ENCODE results near the gene LTV1. TPM values are rescaled to one million over a fixed set of nuclear protein-coding genes. Genes with fewer than 3 reads are reported as not detected.
"Not testable (repeated sequence)": the region's sequence is repeated elsewhere in the genome, so short reads cannot be mapped to it uniquely, and the experiment has no call there.

Gene LTV1
- total and polyA plus RNA-seq, 2 experiments from 2014 or later: 22.7 to 29.1 TPM

DNA sequence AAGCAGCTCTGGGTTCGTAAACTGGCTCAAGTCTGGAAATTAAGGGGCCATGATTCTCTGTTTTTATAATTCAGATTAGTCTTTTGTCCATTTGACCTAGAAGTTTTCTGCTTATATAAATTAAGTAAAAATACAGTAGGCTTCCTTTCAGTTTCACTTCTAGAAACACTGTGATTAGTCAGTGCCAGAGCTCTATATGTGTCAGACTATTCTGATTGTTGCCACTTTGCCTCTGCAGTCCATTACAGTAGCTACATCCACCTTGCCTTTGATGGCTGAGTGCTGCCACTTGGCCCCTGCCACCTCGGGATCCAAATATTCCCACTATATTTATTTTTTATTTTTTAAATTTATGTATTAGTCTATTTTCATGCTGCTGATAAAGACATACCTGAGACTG is 29.1 kb downstream of the LTV1 start:
- TF ChIP-seq, protein P1, sequence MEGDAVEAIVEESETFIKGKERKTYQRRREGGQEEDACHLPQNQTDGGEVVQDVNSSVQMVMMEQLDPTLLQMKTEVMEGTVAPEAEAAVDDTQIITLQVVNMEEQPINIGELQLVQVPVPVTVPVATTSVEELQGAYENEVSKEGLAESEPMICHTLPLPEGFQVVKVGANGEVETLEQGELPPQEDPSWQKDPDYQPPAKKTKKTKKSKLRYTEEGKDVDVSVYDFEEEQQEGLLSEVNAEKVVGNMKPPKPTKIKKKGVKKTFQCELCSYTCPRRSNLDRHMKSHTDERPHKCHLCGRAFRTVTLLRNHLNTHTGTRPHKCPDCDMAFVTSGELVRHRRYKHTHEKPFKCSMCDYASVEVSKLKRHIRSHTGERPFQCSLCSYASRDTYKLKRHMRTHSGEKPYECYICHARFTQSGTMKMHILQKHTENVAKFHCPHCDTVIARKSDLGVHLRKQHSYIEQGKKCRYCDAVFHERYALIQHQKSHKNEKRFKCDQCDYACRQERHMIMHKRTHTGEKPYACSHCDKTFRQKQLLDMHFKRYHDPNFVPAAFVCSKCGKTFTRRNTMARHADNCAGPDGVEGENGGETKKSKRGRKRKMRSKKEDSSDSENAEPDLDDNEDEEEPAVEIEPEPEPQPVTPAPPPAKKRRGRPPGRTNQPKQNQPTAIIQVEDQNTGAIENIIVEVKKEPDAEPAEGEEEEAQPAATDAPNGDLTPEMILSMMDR (IDR thresholded peaks at IDR 0.05; ENCODE audit: poor library complexity): no peak
- TF ChIP-seq EZH2phosphoT487 (IDR thresholded peaks at IDR 0.05; ENCODE audit: low read depth, severe bottlenecking, unreplicated experiment): no peak
- no peak for TF ChIP-seq EZH2 (IDR thresholded peaks at IDR 0.05; ENCODE audit: borderline replicate concordance)
- Histone ChIP-seq H3K27me3 (no peaks in the 10 kb centered on the region), H3K4me2 (no peak overlapping the region), H2AFZ (no peak overlapping the region), H3K4me1 (ENCODE audit: insufficient read depth) (no peaks in the 10 kb centered on the region), H3K36me3 (replicated peaks; ENCODE audit: insufficient read depth, low read depth) (no peaks in the 10 kb centered on the region), H4K20me1 (ENCODE audit: insufficient read depth, poor library complexity, severe bottlenecking) (no peaks in the 10 kb centered on the region), H3K79me2 (no peaks in the 10 kb centered on the region), H3K27ac (no peak overlapping the region), H3K9me2 (replicated peaks; ENCODE audit: insufficient read depth) (no peaks in the 10 kb centered on the region), H3K4me3 (no peak overlapping the region), H3K9me3 (ENCODE audit: low read depth) (no peaks in the 10 kb centered on the region)
- 92% methylated on average over 2 of the region's 2 CpGs for WGBS (ENCODE audit: low lambda C conversion rate, missing lambda C conversion rate)
- no peak for DNase-seq (ENCODE audit: low spot score)

DNA sequence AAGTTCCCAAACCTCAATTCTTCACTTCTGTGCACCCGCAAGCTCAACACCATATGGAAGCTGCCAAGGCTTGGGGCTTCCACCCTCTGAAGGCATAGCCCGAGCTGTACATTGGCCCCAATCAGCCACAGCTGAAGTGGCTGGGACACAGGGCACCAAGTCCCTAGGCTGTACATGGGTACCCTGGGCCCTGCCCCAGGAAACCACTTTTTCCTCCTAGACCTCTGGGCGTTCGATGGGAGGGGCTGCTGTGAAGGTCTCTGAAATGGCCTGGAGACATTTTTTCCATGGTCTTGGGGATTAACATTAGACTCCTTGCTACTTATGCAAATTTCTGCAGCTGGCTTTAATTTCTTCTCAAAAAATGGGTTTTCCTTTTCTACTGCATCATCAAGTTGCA is 30.5 kb downstream of the LTV1 start:
- H3K9me3 ChIP-seq (ENCODE audit: low read depth); H3K9me2 ChIP-seq (replicated peaks; ENCODE audit: insufficient read depth); H4K20me1 ChIP-seq (ENCODE audit: insufficient read depth, poor library complexity, severe bottlenecking); H3K27me3 ChIP-seq; H3K4me3 ChIP-seq; H3K36me3 ChIP-seq (replicated peaks; ENCODE audit: insufficient read depth, low read depth); H3K27ac ChIP-seq; DNase-seq (ENCODE audit: low spot score); H2AFZ ChIP-seq; H3K79me2 ChIP-seq; H3K4me2 ChIP-seq; H3K4me1 ChIP-seq (ENCODE audit: insufficient read depth): not testable (repeated sequence)
- 92% methylated on average over 4 of the region's 4 CpGs for WGBS (ENCODE audit: low lambda C conversion rate, missing lambda C conversion rate)

DNA sequence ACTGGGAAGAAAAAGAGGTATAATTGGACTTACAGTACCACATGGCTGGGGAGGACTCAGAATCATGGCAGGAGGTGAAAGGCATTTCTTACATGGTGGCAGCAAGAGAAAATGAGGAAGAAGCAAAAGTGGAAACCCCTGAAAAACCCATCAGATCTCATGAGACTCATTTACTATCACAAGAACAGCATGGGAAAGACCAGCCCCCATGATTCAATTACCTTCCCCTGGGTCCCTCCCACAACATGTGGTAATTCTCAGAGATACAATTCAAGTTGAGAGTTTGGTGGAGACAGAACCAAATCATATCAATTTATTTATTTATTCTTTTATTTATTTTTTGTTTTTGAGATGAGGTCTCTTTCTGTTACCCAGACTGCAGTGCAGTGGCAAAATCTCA is 31.4 kb downstream of the LTV1 start:
- not testable (repeated sequence) for H3K9me2 ChIP-seq (replicated peaks; ENCODE audit: insufficient read depth); H3K9me3 ChIP-seq (ENCODE audit: low read depth); DNase-seq (ENCODE audit: low spot score); H3K36me3 ChIP-seq (replicated peaks; ENCODE audit: insufficient read depth, low read depth); H3K27me3 ChIP-seq; H2AFZ ChIP-seq; H3K79me2 ChIP-seq; H3K4me3 ChIP-seq; H3K4me2 ChIP-seq; H3K27ac ChIP-seq; H4K20me1 ChIP-seq (ENCODE audit: insufficient read depth, poor library complexity, severe bottlenecking); H3K4me1 ChIP-seq (ENCODE audit: insufficient read depth)

DNA sequence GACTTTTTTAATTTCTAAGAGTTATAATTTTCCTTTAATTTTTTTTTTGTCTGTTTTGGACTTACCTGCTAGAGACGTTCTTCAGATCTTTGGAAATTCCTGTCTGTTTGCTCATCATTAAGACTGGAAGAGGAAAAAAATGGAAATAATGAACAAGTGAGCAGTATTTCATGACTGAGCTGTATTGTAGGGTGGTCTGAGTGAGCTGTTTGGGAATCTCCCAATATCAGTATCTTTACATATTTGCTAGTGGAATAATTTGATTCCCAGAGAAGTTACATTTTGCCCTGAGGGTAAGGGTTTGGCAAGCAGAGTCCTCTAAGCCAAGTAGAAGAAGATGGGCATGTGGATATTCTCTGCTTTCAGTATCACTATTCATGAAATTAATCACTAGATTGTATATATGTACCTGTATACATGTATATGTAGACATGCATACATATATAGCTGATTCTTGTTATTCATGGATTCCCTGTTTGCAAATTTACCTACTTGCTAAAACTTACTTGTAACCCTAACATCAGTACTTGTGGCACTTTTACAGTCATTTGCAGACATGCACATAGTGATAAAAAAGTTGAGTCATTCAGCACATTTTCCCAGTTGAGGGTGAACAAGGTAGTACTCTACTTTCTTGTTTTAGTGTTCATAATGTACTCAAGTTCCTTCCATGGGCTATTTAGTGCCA is 34.6 kb downstream of the LTV1 start:
- no peaks in the 10 kb centered on the region for H4K20me1 ChIP-seq (ENCODE audit: insufficient read depth, poor library complexity, severe bottlenecking)
- no peak overlapping the region for H3K4me3 ChIP-seq
- H3K27me3 ChIP-seq: no peaks in the 10 kb centered on the region
- no peaks in the 10 kb centered on the region for H3K4me1 ChIP-seq (ENCODE audit: insufficient read depth)
- WGBS (ENCODE audit: low lambda C conversion rate, missing lambda C conversion rate): 94% methylated on average over 1 of the region's 1 CpG
- H3K27ac ChIP-seq: no peak overlapping the region
- DNase-seq (ENCODE audit: low spot score): no peak
- no peak overlapping the region for H3K4me2 ChIP-seq
- no peaks in the 10 kb centered on the region for H3K9me3 ChIP-seq (ENCODE audit: low read depth)
- no peaks in the 10 kb centered on the region for H3K36me3 ChIP-seq (replicated peaks; ENCODE audit: insufficient read depth, low read depth)
- no peak overlapping the region for H2AFZ ChIP-seq
- H3K9me2 ChIP-seq (replicated peaks; ENCODE audit: insufficient read depth): no peaks in the 10 kb centered on the region
- H3K79me2 ChIP-seq: no peaks in the 10 kb centered on the region
- no peak for TF ChIP-seq EZH2 (IDR thresholded peaks at IDR 0.05; ENCODE audit: borderline replicate concordance)

DNA sequence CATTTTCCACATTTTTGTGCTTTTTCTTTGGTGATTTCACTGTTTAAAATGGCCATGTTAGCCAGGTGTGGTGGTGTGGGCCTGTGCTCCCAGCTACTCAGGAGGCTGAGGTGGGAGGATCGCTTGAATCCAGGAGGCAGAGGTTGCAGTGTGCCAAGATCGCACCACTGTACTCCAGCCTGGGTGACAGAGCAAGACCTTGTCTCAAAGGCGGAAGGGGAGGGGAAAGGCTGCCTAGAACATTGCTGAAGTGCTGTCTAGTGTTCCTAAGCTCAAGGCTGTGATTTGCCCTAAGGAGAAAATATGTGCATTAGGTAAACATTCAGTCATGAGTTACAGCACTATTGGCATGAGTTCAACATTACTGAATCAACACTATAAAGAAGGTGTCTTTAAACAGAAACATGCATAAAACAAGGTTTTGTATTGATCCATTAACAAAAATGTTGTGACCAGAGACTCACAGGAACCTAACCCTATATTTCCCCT is 35.2 kb downstream of the LTV1 start:
- Histone ChIP-seq H3K36me3 (replicated peaks; ENCODE audit: insufficient read depth, low read depth) (no peaks in the 10 kb centered on the region), H3K27ac (no peak overlapping the region), H2AFZ (no peak overlapping the region), H3K79me2 (no peaks in the 10 kb centered on the region), H3K4me3 (no peak overlapping the region), H3K4me2 (no peak overlapping the region), H3K27me3 (no peaks in the 10 kb centered on the region), H4K20me1 (ENCODE audit: insufficient read depth, poor library complexity, severe bottlenecking) (no peaks in the 10 kb centered on the region), H3K4me1 (ENCODE audit: insufficient read depth) (no peaks in the 10 kb centered on the region), H3K9me2 (replicated peaks; ENCODE audit: insufficient read depth) (no peaks in the 10 kb centered on the region), H3K9me3 (ENCODE audit: low read depth) (no peaks in the 10 kb centered on the region)
- DNase-seq (ENCODE audit: low spot score): no peak
- TF ChIP-seq, protein P1 (IDR thresholded peaks at IDR 0.05; ENCODE audit: poor library complexity): no peak
- TF ChIP-seq EZH2 (IDR thresholded peaks at IDR 0.05; ENCODE audit: borderline replicate concordance) (no peak), EZH2phosphoT487 (IDR thresholded peaks at IDR 0.05; ENCODE audit: low read depth, severe bottlenecking, unreplicated experiment) (no peak)
- WGBS (ENCODE audit: low lambda C conversion rate, missing lambda C conversion rate): 94% methylated on average over 3 of the region's 3 CpGs
